Measurements from ENCODE around the gene BCL11B.

Gene BCL11B

DNA sequence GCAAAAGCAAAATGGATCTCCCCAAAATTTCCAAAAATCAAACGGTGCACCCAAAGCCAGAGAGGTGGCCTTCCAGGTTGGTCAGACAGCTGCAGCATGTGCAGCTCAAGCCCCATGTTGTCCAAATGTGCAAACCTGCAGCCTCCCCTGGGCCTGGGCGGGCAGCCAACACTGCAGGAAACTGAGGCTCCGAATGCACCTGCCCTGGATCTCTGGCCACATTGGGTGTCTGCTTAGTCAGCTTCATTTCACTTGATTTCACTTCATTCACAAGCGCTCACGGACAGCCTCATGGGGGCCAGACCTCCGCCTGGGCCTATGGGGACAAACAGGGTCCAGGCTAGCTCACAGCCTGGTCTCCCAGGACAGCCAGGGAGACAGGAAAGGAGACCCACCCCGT lies 59.8 kb downstream of the BCL11B start:
- Histone ChIP-seq H3K18ac (ENCODE audit: low read depth in 1 of 2, low read length in 2 of 2) (no peak overlapping the region), H2BK120ac (ENCODE audit: low read depth, low read length) (no peak overlapping the region), H3K36me3 (ENCODE audit: control insufficient read depth in 1 of 2, insufficient read depth in 2 of 2, low read depth in 1 of 2, low read length in 2 of 2) (no peaks in the 10 kb centered on the region), H2BK12ac (ENCODE audit: low read length in 2 of 2) (no peak overlapping the region), H3K23ac (ENCODE audit: low read length in 2 of 2) (no peak overlapping the region), H3K4me3 (ENCODE audit: insufficient read depth in 1 of 2, low read depth in 1 of 2, low read length in 2 of 2) (no peak overlapping the region), H2AFZ (ENCODE audit: low read depth, low read length) (no peak overlapping the region), H3K27ac (ENCODE audit: low read length, poor library complexity, severe bottlenecking) (no peak overlapping the region), H2BK15ac (ENCODE audit: low read depth, poor library complexity, severe bottlenecking) (no peak overlapping the region), H2AK5ac (ENCODE audit: low read length, severe bottlenecking) (no peak overlapping the region), H3K4me2 (ENCODE audit: low read length, poor library complexity, severe bottlenecking) (no peak overlapping the region), H3K4ac (ENCODE audit: low read depth in 1 of 2, low read length in 2 of 2) (no peak overlapping the region), H3K9me3 (ENCODE audit: control insufficient read depth, low read length) (no peaks in the 10 kb centered on the region), H3K79me1 (replicated peaks; ENCODE audit: low read length, poor library complexity, severe bottlenecking) (no peaks in the 10 kb centered on the region), H3K4me1 (ENCODE audit: control insufficient read depth, insufficient read depth, low read depth, low read length) (peaks cover 2% of the 10 kb centered on the region), H3K9ac (ENCODE audit: low read length) (no peak overlapping the region), H3K14ac (ENCODE audit: low read length in 2 of 2) (no peak overlapping the region), H4K91ac (ENCODE audit: low read length) (no peak overlapping the region), H4K8ac (ENCODE audit: low read length) (no peak overlapping the region), H3K27me3 (ENCODE audit: control insufficient read depth in 1 of 2, insufficient read depth in 1 of 2, low read length in 2 of 2) (peaks cover 0 to 32% of the 10 kb centered on the region in 2 experiments), H2BK5ac (ENCODE audit: low read depth, low read length, poor library complexity, severe bottlenecking) (no peak overlapping the region)
- no peak for DNase-seq
- 77% methylated on average over 7 of the region's 7 CpGs for WGBS

DNA sequence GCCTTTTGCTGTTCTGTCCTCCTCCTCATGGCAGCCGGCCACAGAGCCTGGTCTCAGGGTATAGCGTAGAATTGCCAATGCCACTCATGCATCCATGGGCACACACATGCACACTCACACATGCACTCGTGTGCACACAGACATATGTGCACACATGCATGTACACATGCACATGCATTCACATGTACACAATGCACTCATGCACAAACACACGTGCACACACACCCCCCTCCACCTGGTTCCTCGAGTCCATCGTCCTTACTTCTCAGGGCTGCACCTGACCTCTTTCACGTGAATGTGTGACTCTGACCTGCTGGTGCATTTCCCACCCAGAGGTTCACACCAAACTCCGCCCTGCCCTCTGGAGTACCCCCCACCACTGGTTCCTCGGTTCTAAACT lies 60.6 kb downstream of the BCL11B start:
- Histone ChIP-seq H2BK12ac (ENCODE audit: low read length in 2 of 2) (no peak overlapping the region), H3K36me3 (ENCODE audit: control insufficient read depth in 1 of 2, insufficient read depth in 2 of 2, low read depth in 1 of 2, low read length in 2 of 2) (no peaks in the 10 kb centered on the region), H3K27me3 (ENCODE audit: control insufficient read depth in 1 of 2, insufficient read depth in 1 of 2, low read length in 2 of 2) (peaks cover 0 to 32% of the 10 kb centered on the region in 2 experiments), H3K27ac (ENCODE audit: low read length, poor library complexity, severe bottlenecking) (no peak overlapping the region), H2BK15ac (ENCODE audit: low read depth, poor library complexity, severe bottlenecking) (no peak overlapping the region), H2BK5ac (ENCODE audit: low read depth, low read length, poor library complexity, severe bottlenecking) (no peak overlapping the region), H3K14ac (ENCODE audit: low read length in 2 of 2) (no peak overlapping the region), H3K18ac (ENCODE audit: low read depth in 1 of 2, low read length in 2 of 2) (no peak overlapping the region), H3K4me3 (ENCODE audit: insufficient read depth in 1 of 2, low read depth in 1 of 2, low read length in 2 of 2) (no peak overlapping the region), H3K4me2 (ENCODE audit: low read length, poor library complexity, severe bottlenecking) (no peak overlapping the region), H4K8ac (ENCODE audit: low read length) (no peak overlapping the region), H3K4me1 (ENCODE audit: control insufficient read depth, insufficient read depth, low read depth, low read length) (peaks cover 2% of the 10 kb centered on the region), H3K79me1 (replicated peaks; ENCODE audit: low read length, poor library complexity, severe bottlenecking) (no peaks in the 10 kb centered on the region), H2AFZ (ENCODE audit: low read depth, low read length) (no peak overlapping the region), H3K9ac (ENCODE audit: low read length) (no peak overlapping the region), H4K91ac (ENCODE audit: low read length) (no peak overlapping the region), H3K23ac (ENCODE audit: low read length in 2 of 2) (no peak overlapping the region), H2BK120ac (ENCODE audit: low read depth, low read length) (no peak overlapping the region), H2AK5ac (ENCODE audit: low read length, severe bottlenecking) (no peak overlapping the region), H3K4ac (ENCODE audit: low read depth in 1 of 2, low read length in 2 of 2) (no peak overlapping the region), H3K9me3 (ENCODE audit: control insufficient read depth, low read length) (no peaks in the 10 kb centered on the region)
- no peak for DNase-seq
- 82% methylated on average over 7 of the region's 9 CpGs for WGBS

DNA sequence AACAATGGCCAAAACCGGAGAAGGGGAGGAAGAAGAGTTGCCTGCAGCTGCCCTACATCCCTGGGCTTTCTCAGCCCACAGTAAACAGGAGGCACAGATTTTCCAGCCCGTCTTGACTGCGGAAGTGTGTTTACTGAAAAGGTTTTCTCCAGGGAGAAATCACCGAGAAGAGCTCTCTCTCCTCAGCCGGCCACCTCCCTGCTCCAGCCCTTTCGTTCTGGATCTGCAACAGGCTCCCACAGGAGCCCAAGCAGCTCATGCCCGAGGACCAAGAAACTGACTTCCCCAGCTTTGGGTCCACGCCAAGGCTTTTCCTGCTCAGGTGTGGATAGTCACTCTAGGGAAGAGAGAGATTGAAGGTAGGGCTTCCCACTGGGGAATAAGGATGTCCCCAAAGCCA lies 61.7 kb downstream of the BCL11B start:
- WGBS = 81% methylated on average over 8 of the region's 8 CpGs
- peaks cover 2% of the 10 kb centered on the region for H3K4me1 ChIP-seq (ENCODE audit: control insufficient read depth, insufficient read depth, low read depth, low read length)

DNA sequence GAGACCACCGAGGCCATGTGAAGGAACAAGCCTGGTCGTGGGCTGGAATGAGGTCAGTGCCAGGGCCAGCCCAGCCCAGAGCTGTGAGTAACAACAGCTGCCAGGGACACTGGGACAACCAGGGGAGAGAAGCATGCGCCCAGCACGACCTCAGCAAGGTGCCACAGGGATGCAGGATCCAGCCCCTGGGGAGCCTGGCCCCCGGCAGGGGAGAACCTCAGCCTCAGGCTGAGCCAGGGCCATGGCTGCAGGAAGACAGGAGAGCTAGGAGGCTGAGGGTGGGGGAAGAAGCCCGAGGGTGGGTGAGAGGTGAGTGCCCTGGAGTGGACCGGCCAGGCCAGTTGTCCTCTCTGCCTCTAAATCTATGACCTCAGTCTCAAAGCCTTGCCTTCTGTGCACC lies 62.6 kb downstream of the BCL11B start:
- no peak overlapping the region for H4K8ac ChIP-seq (ENCODE audit: low read length)
- H3K18ac ChIP-seq (ENCODE audit: low read depth in 1 of 2, low read length in 2 of 2) = no peak overlapping the region
- H4K91ac ChIP-seq (ENCODE audit: low read length) = no peak overlapping the region
- no peak overlapping the region for H2BK12ac ChIP-seq (ENCODE audit: low read length in 2 of 2)
- H3K27me3 ChIP-seq (ENCODE audit: control insufficient read depth in 1 of 2, insufficient read depth in 1 of 2, low read length in 2 of 2) = peaks cover 0 to 23% of the 10 kb centered on the region in 2 experiments
- H2BK5ac ChIP-seq (ENCODE audit: low read depth, low read length, poor library complexity, severe bottlenecking) = no peak overlapping the region
- no peak overlapping the region for H2BK15ac ChIP-seq (ENCODE audit: low read depth, poor library complexity, severe bottlenecking)
- no peaks in the 10 kb centered on the region for H3K79me1 ChIP-seq (replicated peaks; ENCODE audit: low read length, poor library complexity, severe bottlenecking)
- no peak overlapping the region for H3K14ac ChIP-seq (ENCODE audit: low read length in 2 of 2)
- H3K36me3 ChIP-seq (ENCODE audit: control insufficient read depth in 1 of 2, insufficient read depth in 2 of 2, low read depth in 1 of 2, low read length in 2 of 2) = no peaks in the 10 kb centered on the region
- no peak overlapping the region for H3K4me2 ChIP-seq (ENCODE audit: low read length, poor library complexity, severe bottlenecking)
- H3K9me3 ChIP-seq (ENCODE audit: control insufficient read depth, low read length) = no peaks in the 10 kb centered on the region
- no peak overlapping the region for H3K4ac ChIP-seq (ENCODE audit: low read depth in 1 of 2, low read length in 2 of 2)
- H2BK120ac ChIP-seq (ENCODE audit: low read depth, low read length) = no peak overlapping the region
- no peak overlapping the region for H3K23ac ChIP-seq (ENCODE audit: low read length in 2 of 2)
- 68% methylated on average over 6 of the region's 7 CpGs for whole genome bisulfite sequencing
- H2AK5ac ChIP-seq (ENCODE audit: low read length, severe bottlenecking) = no peak overlapping the region
- no peak overlapping the region for H3K9ac ChIP-seq (ENCODE audit: low read length)
- no peak for DNase-seq
- no peak overlapping the region for H3K27ac ChIP-seq (ENCODE audit: low read length, poor library complexity, severe bottlenecking)
- no peak overlapping the region for H2AFZ ChIP-seq (ENCODE audit: low read depth, low read length)
- H3K4me1 ChIP-seq (ENCODE audit: control insufficient read depth, insufficient read depth, low read depth, low read length) = no peaks in the 10 kb centered on the region
- peak overlapping the region in 1 of 2 experiments; percentile 11 for H3K4me3 ChIP-seq (ENCODE audit: insufficient read depth in 1 of 2, low read depth in 1 of 2, low read length in 2 of 2)

More for the DNA sequence above, 61.7 kb downstream of the BCL11B start:
- Histone ChIP-seq H3K23ac (ENCODE audit: low read length in 2 of 2) (no peak overlapping the region), H3K36me3 (ENCODE audit: control insufficient read depth in 1 of 2, insufficient read depth in 2 of 2, low read depth in 1 of 2, low read length in 2 of 2) (no peaks in the 10 kb centered on the region), H2BK12ac (ENCODE audit: low read length in 2 of 2) (no peak overlapping the region), H3K79me1 (replicated peaks; ENCODE audit: low read length, poor library complexity, severe bottlenecking) (no peaks in the 10 kb centered on the region), H2AK5ac (ENCODE audit: low read length, severe bottlenecking) (no peak overlapping the region), H2AFZ (ENCODE audit: low read depth, low read length) (no peak overlapping the region), H2BK15ac (ENCODE audit: low read depth, poor library complexity, severe bottlenecking) (no peak overlapping the region), H2BK5ac (ENCODE audit: low read depth, low read length, poor library complexity, severe bottlenecking) (no peak overlapping the region), H2BK120ac (ENCODE audit: low read depth, low read length) (no peak overlapping the region), H4K8ac (ENCODE audit: low read length) (no peak overlapping the region), H3K4me2 (ENCODE audit: low read length, poor library complexity, severe bottlenecking) (no peak overlapping the region), H3K18ac (ENCODE audit: low read depth in 1 of 2, low read length in 2 of 2) (no peak overlapping the region), H3K27me3 (ENCODE audit: control insufficient read depth in 1 of 2, insufficient read depth in 1 of 2, low read length in 2 of 2) (peaks cover 0 to 28% of the 10 kb centered on the region in 2 experiments), H3K9ac (ENCODE audit: low read length) (no peak overlapping the region), H3K9me3 (ENCODE audit: control insufficient read depth, low read length) (no peaks in the 10 kb centered on the region), H3K14ac (ENCODE audit: low read length in 2 of 2) (no peak overlapping the region), H3K4me3 (ENCODE audit: insufficient read depth in 1 of 2, low read depth in 1 of 2, low read length in 2 of 2) (no peak overlapping the region), H3K27ac (ENCODE audit: low read length, poor library complexity, severe bottlenecking) (no peak overlapping the region), H4K91ac (ENCODE audit: low read length) (no peak overlapping the region), H3K4ac (ENCODE audit: low read depth in 1 of 2, low read length in 2 of 2) (no peak overlapping the region)
- no peak for DNase-seq

Measured in mesenchymal stem cell (in vitro differentiated cells and primary cell).